Thyroid gland (tissue), 4 donors: Measurements from ENCODE around the gene NR2C2. TPM values are rescaled to one million over a fixed set of nuclear protein-coding genes. Genes with fewer than 3 reads are reported as not detected.

Experiments
- DNase-seq, 2 donors: peaks; one replicate each; pipeline ENCODE4 v3.0.0-alpha.2; 2019
- H3K27ac ChIP-seq, 3 donors: fragments of 200-600 bp; sonication (generic); 1 replicate in 2 of 3; 2 replicates in 1 of 3; pipeline ENCODE4 v1.5.1; 2016 to 2019; ENCODE audit warnings: mild to moderate bottlenecking in 1 of 3, moderate library complexity in 1 of 3
- H3K27me3 ChIP-seq: fragments of 200-600 bp; sonication (generic); one replicate; pipeline ENCODE4 v1.5.1; 2019
- H3K36me3 ChIP-seq, 2 donors: fragments of 200-600 bp; sonication (generic); one replicate each; pipeline ENCODE4 v1.5.1; 2016 to 2019
- H3K4me1 ChIP-seq, 2 donors: fragments of 200-600 bp; sonication (generic); one replicate each; pipeline ENCODE4 v1.5.1; 2017 to 2019
- H3K4me3 ChIP-seq, 3 donors: fragments of 200-600 bp; sonication (generic); replicated peaks in 1 of 3; 1 replicate in 2 of 3; 2 replicates in 1 of 3; pipeline ENCODE4 v1.5.1; 2016; ENCODE audit warnings: mild to moderate bottlenecking in 1 of 3
- H3K9me3 ChIP-seq: fragments of 200-600 bp; sonication (generic); one replicate; pipeline ENCODE4 v1.5.1; 2017
- CTCF ChIP-seq, 6 experiments: fragments of 200-600 bp in 3 of 6; fragments of 450-650 bp in 3 of 6; sonication (generic) in 3 of 6; IDR thresholded peaks; one replicate each; pipeline ENCODE4 v1.5.1; 2016 to 2019; ENCODE audit warnings: antibody characterized with exemption in 6 of 6, mild to moderate bottlenecking in 2 of 6, inconsistent platforms in 1 of 6, moderate library complexity in 1 of 6
- POLR2A ChIP-seq, 2 donors: fragments of 450-650 bp; IDR thresholded peaks; one replicate each; pipeline ENCODE4 v1.6.1; 2017; ENCODE audit warnings: antibody characterized with exemption in 2 of 2, mild to moderate bottlenecking in 2 of 2, moderate library complexity in 1 of 2
- WGBS, 2 donors: methylation state at CpG; one replicate each; pipeline ENCODE4 v1.1.5; 2017; 5-methylcytosine and 5-hydroxymethylcytosine counted together
- intact Hi-C: fragments of 100-400 bp; cut with DNase I; formaldehyde crosslinking; loops from one replicate; pipeline ENCODE4 v1.15.1; 2023
- total RNA-seq, 4 donors: library from RNA; depleted of rRNA; stranded (reverse); fragments of >200 nt; gene quantifications; one replicate each; pipeline ENCODE4 v1.2.3, GENCODE V29; 2016

The NR2C2 gene
- total RNA-seq, 4 donors from 2014 or later = 55.1 to 97.8 (median 60.0) TPM

- Histone ChIP-seq H3K27me3 (no peaks in the 10 kb centered on the region), H3K4me1 (peaks cover 0 to 4% of the 10 kb centered on the region in 2 donors), H3K9me3 (no peaks in the 10 kb centered on the region), H3K27ac (no peak overlapping the region), H3K36me3 (no peaks in the 10 kb centered on the region), H3K4me3 (no peak overlapping the region)
- intact Hi-C loops = loop anchor here (5.0 to 10.0 kb wide), 3 partner anchors 131 to 1028 kb away; no protein-coding TSS in a partner anchor
- no peak for DNase-seq
- 76 to 77% methylated on average over 13 of the region's 13 CpGs for WGBS, 2 donors
- TF ChIP-seq CTCF (IDR thresholded peaks at IDR 0.05) = no peak
Measured at GRCh38 chr3:14922863-14923262, 24.5 kb upstream of the NR2C2 start.

- Histone ChIP-seq H3K9me3 (no peaks in the 10 kb centered on the region), H3K4me3 (no peak overlapping the region), H3K36me3 (no peaks in the 10 kb centered on the region), H3K27ac (no peak overlapping the region), H3K27me3 (no peaks in the 10 kb centered on the region), H3K4me1 (peaks cover 0 to 4% of the 10 kb centered on the region in 2 donors)
- WGBS, 2 donors = 72 to 80% methylated on average over 4 to 5 of the region's 6 CpGs
- TF ChIP-seq POLR2A (IDR thresholded peaks at IDR 0.05) = no peak
- TF ChIP-seq CTCF (IDR thresholded peaks at IDR 0.05) = no peak
- intact Hi-C loops = loop anchor here (5.0 to 10.0 kb wide), 3 partner anchors 131 to 1029 kb away; no protein-coding TSS in a partner anchor
- no peak for DNase-seq
Measured at GRCh38 chr3:14923476-14923875, 23.9 kb upstream of the NR2C2 start.

GRCh38 chr3:14925729-14926591 is 21.4 kb upstream of the NR2C2 start:
- TF ChIP-seq CTCF (IDR thresholded peaks at IDR 0.05) (peak in 5 of 6 experiments; percentile 15 to 75 (median 62)), POLR2A (IDR thresholded peaks at IDR 0.05) (no peak)
- H3K4me3 ChIP-seq = no peak overlapping the region
- H3K9me3 ChIP-seq = no peaks in the 10 kb centered on the region
- peak; percentile 19 to 58 for DNase-seq
- intact Hi-C loops = loop anchor here (10.0 kb wide), 2 partner anchors 129 to 1031 kb away; no protein-coding TSS in a partner anchor
- no peaks in the 10 kb centered on the region for H3K27me3 ChIP-seq
- H3K36me3 ChIP-seq = no peaks in the 10 kb centered on the region
- H3K4me1 ChIP-seq = peaks cover 0 to 4% of the 10 kb centered on the region in 2 donors
- H3K27ac ChIP-seq = no peak overlapping the region
- WGBS, 2 donors = 58 to 60% methylated on average over 9 of the region's 9 CpGs

- Histone ChIP-seq H3K27me3 (no peaks in the 10 kb centered on the region), H3K9me3 (no peaks in the 10 kb centered on the region), H3K27ac (no peak overlapping the region), H3K4me3 (no peak overlapping the region), H3K36me3 (no peaks in the 10 kb centered on the region), H3K4me1 (no peaks in the 10 kb centered on the region)
- DNase-seq = no peak
- intact Hi-C loops = loop anchor here (10.0 kb wide), 2 partner anchors 128 to 1032 kb away; no protein-coding TSS in a partner anchor
- WGBS, 2 donors = 77 to 88% methylated on average over 1 of the region's 1 CpG
- TF ChIP-seq POLR2A (IDR thresholded peaks at IDR 0.05) (no peak), CTCF (IDR thresholded peaks at IDR 0.05) (no peak)
Measured at GRCh38 chr3:14926592-14926991, 20.8 kb upstream of the NR2C2 start.

GRCh38 chr3:14927308-14927707 is 20.1 kb upstream of the NR2C2 start:
- H3K27ac ChIP-seq = no peak overlapping the region
- no peak for DNase-seq
- H3K4me1 ChIP-seq = no peaks in the 10 kb centered on the region
- 94 to 97% methylated on average over 5 of the region's 5 CpGs for WGBS, 2 donors
- H3K27me3 ChIP-seq = no peaks in the 10 kb centered on the region
- H3K4me3 ChIP-seq = no peak overlapping the region
- H3K9me3 ChIP-seq = no peaks in the 10 kb centered on the region
- TF ChIP-seq POLR2A (IDR thresholded peaks at IDR 0.05) (no peak), CTCF (IDR thresholded peaks at IDR 0.05) (no peak)
- H3K36me3 ChIP-seq = no peaks in the 10 kb centered on the region
- intact Hi-C loops = loop anchor here (10.0 kb wide), 2 partner anchors 127 to 1033 kb away; no protein-coding TSS in a partner anchor
